C4-2B (cell line): ENCODE results near the gene CREB5.

ENCODE experiments used
- ZFX ChIP-seq: fragments of 450-650 bp; IDR thresholded peaks from 2 replicates; pipeline ENCODE4 v1.6.1; 2017
- TF ChIP-seq, protein P1 (sequence below): fragments of 450-650 bp; conservative IDR thresholded peaks from 2 replicates; pipeline ENCODE4 v1.5.1; 2017; ENCODE audit warnings: mild to moderate bottlenecking

DNA sequence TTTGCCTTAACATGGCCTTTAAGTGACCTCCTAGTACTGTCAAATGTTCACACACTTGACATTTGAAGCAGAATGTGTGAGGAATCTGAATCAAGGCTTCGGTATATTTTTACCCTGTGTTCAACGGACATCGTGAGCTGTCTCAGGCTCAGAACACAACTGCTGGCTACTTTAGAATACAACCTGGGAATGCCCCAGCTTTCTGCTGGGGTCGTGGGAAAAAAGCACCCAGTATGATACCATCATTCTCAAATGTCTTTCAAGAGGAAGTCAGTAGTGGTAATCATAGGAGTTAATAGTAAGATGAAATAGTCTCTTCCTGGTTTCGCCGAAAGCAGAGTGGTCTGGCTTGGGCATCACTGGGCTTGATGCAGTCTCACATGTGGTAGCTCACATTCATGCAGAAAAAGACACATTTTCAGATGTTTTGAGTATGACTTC is 67.2 kb downstream of the CREB5 start:
- TF ChIP-seq, protein P1, sequence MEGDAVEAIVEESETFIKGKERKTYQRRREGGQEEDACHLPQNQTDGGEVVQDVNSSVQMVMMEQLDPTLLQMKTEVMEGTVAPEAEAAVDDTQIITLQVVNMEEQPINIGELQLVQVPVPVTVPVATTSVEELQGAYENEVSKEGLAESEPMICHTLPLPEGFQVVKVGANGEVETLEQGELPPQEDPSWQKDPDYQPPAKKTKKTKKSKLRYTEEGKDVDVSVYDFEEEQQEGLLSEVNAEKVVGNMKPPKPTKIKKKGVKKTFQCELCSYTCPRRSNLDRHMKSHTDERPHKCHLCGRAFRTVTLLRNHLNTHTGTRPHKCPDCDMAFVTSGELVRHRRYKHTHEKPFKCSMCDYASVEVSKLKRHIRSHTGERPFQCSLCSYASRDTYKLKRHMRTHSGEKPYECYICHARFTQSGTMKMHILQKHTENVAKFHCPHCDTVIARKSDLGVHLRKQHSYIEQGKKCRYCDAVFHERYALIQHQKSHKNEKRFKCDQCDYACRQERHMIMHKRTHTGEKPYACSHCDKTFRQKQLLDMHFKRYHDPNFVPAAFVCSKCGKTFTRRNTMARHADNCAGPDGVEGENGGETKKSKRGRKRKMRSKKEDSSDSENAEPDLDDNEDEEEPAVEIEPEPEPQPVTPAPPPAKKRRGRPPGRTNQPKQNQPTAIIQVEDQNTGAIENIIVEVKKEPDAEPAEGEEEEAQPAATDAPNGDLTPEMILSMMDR, result no peak
- no peak for TF ChIP-seq ZFX
